Gastrocnemius medialis (tissue), 4 donors: ENCODE data around the gene AVEN.

Source experiments
- CTCF ChIP-seq, 5 experiments: fragments of 450-650 bp in 3 of 5; fragments of 200-600 bp in 2 of 5; sonication (generic) in 2 of 5; IDR thresholded peaks in 4 of 5; conservative IDR thresholded peaks in 1 of 5; 1 replicate in 4 of 5; 2 replicates in 1 of 5; pipeline ENCODE4 v1.5.1; 2016 to 2019; ENCODE audit warnings: antibody characterized with exemption in 5 of 5, mild to moderate bottlenecking in 3 of 5, moderate library complexity in 3 of 5
- POLR2A ChIP-seq, 2 donors: fragments of 450-650 bp; IDR thresholded peaks; one replicate each; pipeline ENCODE4 v1.6.1; 2017; ENCODE audit warnings: antibody characterized with exemption in 2 of 2, mild to moderate bottlenecking in 2 of 2, moderate library complexity in 2 of 2

DNA sequence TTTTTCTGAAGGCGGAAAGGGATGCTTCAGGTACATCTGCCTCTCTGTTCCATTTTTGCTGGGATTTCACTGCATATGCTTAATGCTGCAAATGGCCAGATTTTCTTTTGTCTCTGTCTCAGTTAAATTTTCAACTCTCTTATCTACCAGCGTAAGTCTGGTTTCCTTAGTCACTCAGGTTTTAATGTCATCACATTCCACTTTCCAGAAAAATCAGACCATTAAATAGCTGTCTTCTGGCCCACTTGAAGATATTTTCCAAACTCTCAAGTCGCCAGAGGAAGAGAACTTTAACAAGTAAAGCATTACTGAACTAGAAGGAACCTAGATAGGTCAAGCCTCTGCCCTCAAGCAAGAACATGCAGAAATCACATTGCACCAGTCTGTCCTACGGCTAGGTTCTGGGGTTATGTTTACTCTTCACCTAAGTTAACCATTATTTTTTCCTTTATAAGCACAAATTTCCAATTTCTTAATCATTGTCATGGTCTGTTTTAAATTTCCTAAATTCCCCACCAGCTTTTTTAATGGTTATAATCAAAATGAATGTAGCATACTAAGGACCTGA is 26.5 kb downstream of the AVEN start:
- TF ChIP-seq POLR2A (IDR thresholded peaks at IDR 0.05) = no peak
- no peak for TF ChIP-seq CTCF (IDR thresholded peaks at IDR 0.05 in 4 of 5, conservative IDR thresholded peaks at IDR 0.05 in 1 of 5)
